Measurements from ENCODE around the gene OSCAR.
"Not testable (repeated sequence)": the region's sequence is repeated elsewhere in the genome, so short reads cannot be mapped to it uniquely, and the experiment has no call there.

OSCAR gene

GRCh38 chr19:54124393-54124792, 23.8 kb upstream of the OSCAR start:
- DNase-seq = no peak

DNA sequence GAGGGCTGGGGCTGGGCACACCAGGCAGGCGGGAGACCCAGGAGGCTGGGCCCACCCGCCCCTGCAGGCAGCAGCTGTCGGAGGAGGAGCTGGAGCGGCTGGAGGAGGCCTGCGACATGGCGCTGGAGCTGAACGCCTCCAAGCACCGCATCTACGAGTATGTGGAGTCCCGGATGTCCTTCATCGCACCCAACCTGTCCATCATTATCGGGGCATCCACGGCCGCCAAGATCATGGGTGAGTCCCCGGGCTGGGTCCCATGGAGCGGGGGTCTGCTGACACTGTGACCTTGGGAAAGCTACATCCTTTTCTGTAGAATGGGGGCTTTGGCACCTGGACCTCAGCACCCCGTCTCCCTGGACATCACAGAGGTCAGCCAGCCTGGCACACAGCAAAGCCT, 23.1 kb upstream of the OSCAR start:
- no peak for DNase-seq

- DNase-seq = no peak
These were observed 20.7 kb upstream of the OSCAR start for GRCh38 chr19:54121259-54121658.

DNA sequence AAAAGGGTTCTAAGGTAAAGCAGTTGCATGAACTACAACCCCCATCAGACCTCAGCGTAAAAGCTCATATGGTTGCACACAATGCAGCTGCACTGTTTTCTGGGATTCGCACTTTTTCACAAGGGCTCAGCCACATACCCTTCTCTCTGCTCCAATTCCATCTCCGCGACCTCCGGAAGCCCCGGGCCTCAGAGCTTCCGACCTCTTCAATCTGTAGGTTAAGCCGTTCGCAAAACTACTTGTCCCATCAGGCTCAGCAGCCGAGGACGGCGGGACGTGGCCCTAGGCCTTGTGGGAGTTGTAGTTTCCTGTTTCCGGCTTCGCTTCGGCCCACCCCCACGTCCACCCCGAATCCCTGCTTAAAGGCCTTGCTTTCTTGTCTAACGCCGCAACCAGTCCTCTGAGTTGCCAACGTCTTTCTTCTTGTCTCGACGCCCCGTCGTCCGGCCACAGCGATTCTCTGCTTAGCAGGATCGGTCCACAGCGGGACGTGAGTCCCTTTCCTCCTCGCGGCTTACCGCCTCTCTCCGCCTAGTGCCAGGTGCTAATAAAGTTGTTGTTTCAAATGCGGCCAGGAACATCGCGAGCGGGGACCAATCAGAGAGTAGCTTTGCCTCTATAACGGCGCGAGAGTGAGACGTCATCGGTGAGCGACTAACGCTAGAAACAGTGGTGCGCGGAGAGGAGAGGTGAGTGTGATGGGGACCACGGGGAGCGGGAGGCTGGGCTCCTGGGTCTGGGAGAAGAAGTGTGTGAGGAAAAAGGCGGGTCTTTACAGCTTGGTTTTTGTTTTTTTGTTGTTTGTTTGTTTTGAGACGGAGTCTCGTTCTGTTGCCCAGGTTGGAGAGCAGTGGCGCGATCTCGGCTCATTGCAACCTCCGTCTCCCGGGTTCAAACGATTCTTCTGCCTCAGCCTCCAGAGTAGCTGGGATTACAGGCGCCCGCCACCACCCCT, 14.8 kb upstream of the OSCAR start, which contains the start of the genes PRPF31 and TFPT:
Gene PRPF31 (plus strand): TSS at position 646 of the 955 bp plus-strand sequence. CDS start 2,525 bp downstream, outside the sequence.
Gene TFPT (minus strand): TSS at position 549 of the 955 bp plus-strand sequence. CDS start 388 bp downstream, at position 161.
- DNase-seq = peak; percentile 97

DNA sequence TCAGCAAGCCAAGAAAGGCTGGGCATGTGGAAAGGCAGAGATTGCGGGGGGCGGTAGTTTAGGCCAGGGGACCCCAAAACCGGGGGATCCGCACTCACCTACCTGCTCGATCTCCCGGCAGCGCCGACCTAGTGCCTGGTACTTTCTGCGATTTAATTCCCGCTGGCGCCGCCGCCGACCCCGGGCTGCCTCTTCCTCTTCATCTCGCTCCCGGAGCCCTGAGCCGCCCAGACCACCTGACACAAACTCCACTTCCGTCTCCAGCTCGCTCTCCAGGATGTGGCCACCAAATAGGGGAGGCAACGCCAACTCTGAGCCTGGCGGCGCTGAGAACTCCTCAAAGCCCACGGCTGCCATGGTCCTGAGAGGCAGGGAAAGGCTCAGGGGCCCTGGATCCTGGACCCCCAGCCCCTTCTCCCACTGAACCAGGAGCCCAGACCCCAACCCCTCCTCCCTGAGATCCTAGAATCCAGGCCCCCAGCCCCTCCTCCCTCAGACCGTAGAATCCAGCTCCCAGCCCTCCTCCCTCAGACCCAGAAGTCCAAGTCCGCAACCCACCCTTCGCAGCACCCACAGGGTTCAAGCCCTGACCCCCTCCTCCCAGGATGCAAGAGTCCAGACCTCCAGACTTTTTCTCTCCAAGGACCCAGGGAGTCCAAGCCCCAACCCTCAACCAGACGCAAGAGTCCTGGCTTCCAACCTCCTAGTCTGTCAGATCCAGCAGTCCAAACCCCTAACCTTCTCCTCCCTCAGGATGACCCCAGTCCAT, 13.9 kb upstream of the OSCAR start:
- DNase-seq = peak; percentile 72

DNA sequence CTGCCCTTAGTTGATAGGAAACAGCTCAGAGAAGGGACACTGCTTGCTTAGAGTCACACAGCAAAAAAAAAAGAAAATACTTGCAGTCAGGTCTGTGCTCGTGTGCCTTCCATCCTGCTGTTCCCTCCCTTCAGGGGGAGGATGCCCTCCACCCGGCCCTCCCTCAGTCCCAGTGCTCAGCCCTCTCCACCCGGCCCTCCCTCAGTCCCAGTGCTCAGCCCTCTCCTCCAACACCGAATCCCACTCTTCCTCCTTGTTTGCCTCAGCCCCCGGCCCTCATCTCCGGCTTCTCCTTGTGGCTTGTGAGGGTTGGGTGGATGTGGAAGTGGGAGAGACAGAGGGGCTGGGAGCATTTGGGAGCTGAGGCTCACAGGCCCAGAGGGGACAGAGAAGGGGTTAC, 9.0 kb upstream of the OSCAR start:
- no peak for DNase-seq

GRCh38 chr19:54108496-54108895, 7.9 kb upstream of the OSCAR start:
- no peak for DNase-seq

- DNase-seq = no peak
These were observed 7.4 kb upstream of the OSCAR start for GRCh38 chr19:54107876-54108490.

DNA sequence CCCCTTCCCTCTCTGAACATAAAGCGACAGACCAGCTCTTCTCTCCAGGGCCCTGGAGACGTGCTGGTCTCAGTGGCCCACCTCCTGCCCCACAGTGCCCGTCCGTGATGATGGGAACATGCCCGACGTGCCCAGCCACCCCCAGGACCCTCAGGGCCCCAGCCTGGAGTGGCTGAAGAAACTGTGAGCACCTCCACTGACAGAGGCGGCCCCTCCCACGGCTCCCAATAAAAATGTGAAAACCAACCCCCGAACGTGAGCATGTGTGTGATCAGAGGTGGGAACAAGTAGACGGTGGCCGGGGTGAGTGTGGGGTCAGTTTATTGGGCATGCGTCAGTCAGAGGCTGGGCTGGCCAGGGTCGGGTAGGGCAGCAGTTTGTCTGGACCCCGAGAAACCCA, 6.1 kb upstream of the OSCAR start:
- DNase-seq = no peak

GRCh38 chr19:54105796-54106195, 5.2 kb upstream of the OSCAR start:
- no peak for DNase-seq

DNA sequence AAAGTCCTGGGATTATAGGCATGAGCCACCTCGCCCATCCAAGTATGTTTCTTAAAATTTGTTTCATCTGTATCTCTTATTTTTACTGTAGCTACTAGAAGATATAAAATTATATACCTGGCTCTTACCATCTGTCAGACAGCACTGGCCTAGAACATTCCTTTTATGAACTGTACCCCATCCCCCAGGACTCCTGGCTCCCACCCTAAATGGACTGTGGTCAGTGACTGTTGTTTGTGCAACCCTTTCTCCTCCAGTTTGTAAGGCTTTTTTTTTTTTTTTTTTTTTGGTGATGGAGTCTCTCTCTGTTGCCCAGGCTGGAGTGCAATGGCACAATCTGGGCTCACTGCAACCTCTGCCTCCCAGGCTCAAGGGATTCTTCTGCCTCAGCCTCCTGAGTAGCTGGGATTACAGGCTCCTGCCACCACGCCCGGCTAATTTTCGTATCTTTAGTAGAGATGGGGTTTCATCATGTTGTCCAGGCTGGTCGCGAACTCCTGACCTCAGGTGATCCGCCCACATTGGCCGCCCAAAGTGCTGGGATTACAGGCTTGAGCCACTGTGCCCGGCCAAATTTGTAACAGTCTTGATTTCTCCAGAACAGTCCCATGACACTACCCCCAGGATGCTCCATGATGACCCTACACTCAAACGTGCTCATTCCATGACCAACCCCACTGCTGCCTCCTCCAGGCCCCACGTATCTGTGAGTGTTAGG, 4.6 kb upstream of the OSCAR start:
- no peak for DNase-seq

DNA sequence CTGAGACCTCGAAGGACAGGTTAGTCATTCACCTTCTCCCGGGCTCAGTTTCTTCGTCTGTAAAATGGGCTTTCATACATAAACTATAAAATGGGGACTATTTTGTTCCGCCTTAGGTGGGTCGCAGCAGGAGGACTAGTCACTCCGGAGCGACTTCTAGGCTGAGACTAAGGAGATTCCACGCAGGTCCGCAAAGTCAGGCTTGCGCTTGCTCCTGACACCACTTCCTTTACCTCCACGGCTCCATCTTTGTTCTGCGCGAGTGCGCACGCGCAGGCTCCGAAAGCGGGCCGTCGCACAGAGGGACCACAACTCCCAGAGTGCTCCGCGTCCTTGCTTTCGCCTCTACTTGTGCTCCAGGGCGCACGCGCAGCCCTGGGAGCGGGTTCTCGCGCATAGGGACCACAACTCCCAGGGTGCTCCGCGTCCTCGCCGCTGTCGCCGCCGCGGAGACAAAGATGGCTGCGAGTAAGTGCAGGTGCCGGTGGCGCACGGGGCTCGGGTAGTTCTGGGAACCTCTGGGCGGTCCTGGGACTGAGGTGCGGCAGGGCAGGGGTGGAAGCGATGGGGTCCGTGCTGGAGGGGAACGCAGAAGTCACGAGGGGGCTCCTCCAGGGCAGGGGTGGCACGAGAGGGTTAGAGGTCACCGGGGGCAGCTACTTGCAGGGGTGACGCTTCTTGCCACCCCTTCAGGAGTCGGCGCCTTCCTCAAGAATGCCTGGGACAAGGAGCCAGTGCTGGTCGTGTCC, 2.0 kb upstream of the OSCAR start, which contains the start of gene NDUFA3:
Gene NDUFA3 (plus strand): TSS at position 435 of the 749 bp plus-strand sequence. CDS start 24 bp downstream, at position 459.
- peak; percentile 99 for DNase-seq

GRCh38 chr19:54099903-54100255, 724 bp downstream of the OSCAR start:
- DNase-seq = not testable (repeated sequence)

DNA sequence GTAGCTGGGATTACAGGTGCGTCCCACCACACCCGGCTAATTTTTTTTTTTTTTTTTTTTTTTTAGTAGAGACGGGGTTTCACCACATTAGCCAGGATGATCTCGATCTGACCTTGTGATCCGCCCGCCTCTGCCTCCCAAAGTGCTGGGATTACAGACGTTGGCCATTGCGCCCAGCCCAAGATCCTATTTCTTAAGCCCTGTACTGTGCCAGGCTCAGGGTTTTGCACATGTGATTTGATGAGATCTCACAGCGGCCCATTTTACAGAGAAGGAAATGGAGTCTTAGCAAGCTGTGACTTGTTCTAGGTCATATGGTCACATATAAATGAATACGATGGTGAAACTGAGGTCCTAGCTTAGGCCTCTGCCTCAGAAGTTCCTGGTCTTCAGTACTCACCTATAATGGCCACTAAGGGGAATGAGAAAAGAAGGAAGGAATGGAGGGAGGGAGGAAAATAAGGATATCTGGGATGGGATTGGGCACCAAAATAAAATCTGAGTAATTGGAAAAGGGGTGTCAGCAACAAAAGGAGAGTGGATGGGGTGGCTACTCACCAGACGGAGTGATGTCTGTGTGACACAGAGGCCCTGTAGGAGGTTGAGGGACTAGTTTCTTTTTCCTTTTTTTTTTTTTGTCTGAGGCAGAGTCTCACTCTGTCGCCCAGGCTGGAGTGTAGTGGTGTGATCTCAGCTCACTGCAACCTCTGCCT, 1.3 kb downstream of the OSCAR start:
- no peak for DNase-seq

- peak; percentile 29 for DNase-seq
These were observed 3.9 kb downstream of the OSCAR start for GRCh38 chr19:54096617-54097106.

DNA sequence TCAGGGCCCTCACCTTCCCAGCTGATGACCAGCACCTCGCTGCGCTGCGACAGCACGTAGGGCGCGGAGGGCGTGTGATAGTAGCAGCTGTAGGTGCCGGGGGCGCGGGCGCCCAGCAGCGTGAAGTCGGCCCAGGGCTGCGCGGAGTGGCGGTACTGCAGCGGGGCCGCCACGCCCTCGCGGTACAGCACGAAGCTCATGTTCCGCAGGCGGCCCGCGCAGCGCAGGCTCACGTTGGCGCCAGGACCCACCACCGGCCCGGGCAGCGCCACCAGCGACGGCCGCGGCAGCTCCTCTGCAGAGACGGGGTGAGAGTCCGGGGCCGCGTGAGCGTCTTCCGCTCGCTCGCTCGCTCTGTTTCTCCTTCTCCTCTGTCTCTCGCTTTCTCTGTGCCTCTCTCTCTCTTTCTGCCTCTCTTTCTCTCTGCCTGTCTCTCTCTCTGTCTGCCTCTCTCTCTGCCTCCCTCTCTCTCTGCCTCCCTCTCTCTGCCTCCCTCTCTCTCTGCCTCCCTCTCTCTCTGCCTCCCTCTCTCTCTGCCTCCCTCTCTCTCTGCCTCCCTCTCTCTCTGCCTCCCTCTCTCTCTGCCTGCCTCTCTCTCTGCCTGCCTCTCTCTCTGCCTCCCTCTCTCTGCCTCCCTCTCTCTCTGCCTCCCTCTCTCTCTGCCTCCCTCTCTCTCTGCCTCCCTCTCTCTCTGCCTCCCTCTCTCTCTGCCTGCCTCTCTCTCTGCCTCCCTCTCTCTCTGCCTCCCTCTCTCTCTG, 4.6 kb downstream of the OSCAR start:
- DNase-seq = peak; percentile 42

GRCh38 chr19:54095136-54095858, 5.3 kb downstream of the OSCAR start:
- no peak for DNase-seq

- DNase-seq = no peak
These were observed 6.1 kb downstream of the OSCAR start for GRCh38 chr19:54094426-54095000.

DNA sequence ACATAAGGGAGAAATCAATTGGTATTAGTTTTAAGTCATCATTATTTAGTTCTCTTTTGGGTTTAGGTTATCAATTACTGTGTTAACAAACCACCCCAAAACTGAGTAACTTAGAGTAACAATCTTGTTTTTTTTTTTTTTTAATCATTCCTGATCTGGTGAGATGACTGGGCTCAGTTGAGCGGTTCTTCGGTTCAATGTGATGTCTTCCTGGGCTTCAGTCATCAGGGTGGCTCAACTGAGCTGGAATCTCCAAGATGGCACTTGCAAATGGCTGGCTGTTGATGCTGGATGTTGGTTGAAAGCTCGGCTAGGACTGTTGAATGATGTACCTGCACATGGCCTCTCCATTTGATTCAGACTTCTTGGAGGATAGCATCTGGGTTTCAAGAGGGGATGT, 16.2 kb downstream of the OSCAR start:
- DNase-seq = no peak

All from activated CD4-positive, alpha-beta T cell treated with anti-CD3 and anti-CD28 coated beads, Interleukin-2, Interleukin-6, amounts not matched to agents 100 ng/mL and 50 ng/mL, durations not matched to agents 16 hours and 8 hours (primary cell).